Endothelial cell of umbilical vein (primary cell): Measurements from ENCODE around the gene FSTL3. TPM values are rescaled to one million over a fixed set of nuclear protein-coding genes. Genes with fewer than 3 reads are reported as not detected.

Experiments
- BruUV-seq: library from RNA; stranded (reverse); fragments of 400-500 nt; replicated peaks from 2 replicates; lab custom pipeline; 2021; lab: Mats Ljungman, UMichigan
- CTCF ChIA-PET: fragments of 300-600, 350-600 bp; sonication (Branson Sonifier 250); formaldehyde crosslinking; loops from one replicate; lab custom pipeline; 2021; ENCODE audit warnings: antibody characterized with exemption, inconsistent platforms; lab: Charles Lee
- POLR2A ChIA-PET: fragments of 300-600, 350-600 bp; sonication (Branson Sonifier 250); formaldehyde crosslinking; loops from one replicate; lab custom pipeline; 2021; ENCODE audit warnings: antibody characterized with exemption, inconsistent platforms; lab: Charles Lee
- DNase-seq: peaks from one replicate; pipeline ENCODE4 v3.0.0-alpha.2; 2011; ENCODE audit warnings: low read depth, low spot score
- FAIRE-seq: peaks from 2 replicates; lab custom pipeline; 2011; peaks lifted over from hg19 to GRCh38; lab: Jason Lieb, UNC
- H2AFZ ChIP-seq: 2 replicates; pipeline ENCODE4 v1.6.0; 2012; ENCODE audit warnings: low read depth, low read length, control low read depth, inconsistent platforms
- H3K27ac ChIP-seq: 2 replicates; pipeline ENCODE4 v1.5.1; 2011; ENCODE audit warnings: low read depth, mild to moderate bottlenecking, control low read depth, low read length, moderate library complexity; ENCODE audit not compliant: insufficient read depth
- H3K27me3 ChIP-seq, 2 experiments: 2 replicates each; pipeline versions ENCODE4 v1.6.0 to v1.6.1; 2011; ENCODE audit warnings: low read length in 2 of 2, mixed read lengths in 1 of 2; ENCODE audit not compliant: control insufficient read depth in 2 of 2, insufficient read depth in 2 of 2
- H3K36me3 ChIP-seq, 2 experiments: 2 replicates in 1 of 2; 3 replicates in 1 of 2; pipeline ENCODE4 v1.5.1; 2011; ENCODE audit warnings: low read length in 2 of 2, mild to moderate bottlenecking in 1 of 2, moderate library complexity in 1 of 2; ENCODE audit not compliant: control insufficient read depth in 2 of 2, insufficient read depth in 2 of 2; ENCODE audit errors: extremely low read depth in 1 of 2
- H3K4me1 ChIP-seq: 3 replicates; pipeline ENCODE4 v1.5.1; 2011; ENCODE audit warnings: mild to moderate bottlenecking, low read length; ENCODE audit not compliant: control insufficient read depth, insufficient read depth; ENCODE audit errors: extremely low read depth
- H3K4me2 ChIP-seq: 2 replicates; pipeline ENCODE4 v1.6.1; 2011; ENCODE audit warnings: low read length, control low read depth, mixed read lengths; ENCODE audit not compliant: insufficient read depth
- H3K4me3 ChIP-seq, 3 experiments: fragments of 200-600 bp in 1 of 3; sonication (generic), shearing (Covaris generic) in 1 of 3; replicated peaks in 1 of 3; 2 replicates each; pipeline ENCODE4 v1.5.1; 2011 to 2016; ENCODE audit warnings: control low read depth in 3 of 3, low read length in 3 of 3, mild to moderate bottlenecking in 2 of 3, inconsistent platforms in 1 of 3, low read depth in 1 of 3, moderate library complexity in 1 of 3; ENCODE audit not compliant: insufficient read depth in 1 of 3
- H3K79me2 ChIP-seq: 2 replicates; pipeline ENCODE4 v1.6.0; 2012; ENCODE audit warnings: low read length, inconsistent platforms; ENCODE audit not compliant: control insufficient read depth, insufficient read depth
- H3K9ac ChIP-seq: replicated peaks from 2 replicates; pipeline ENCODE3; 2011; ENCODE audit warnings: low read length, control low read depth; ENCODE audit not compliant: insufficient read depth; ENCODE audit errors: extremely low read depth
- H3K9me1 ChIP-seq: replicated peaks from 3 replicates; pipeline ENCODE4 v1.6.0; 2011; ENCODE audit warnings: mild to moderate bottlenecking, low read length; ENCODE audit not compliant: control insufficient read depth, insufficient read depth; ENCODE audit errors: extremely low read depth
- H3K9me3 ChIP-seq: replicated peaks from 2 replicates; pipeline ENCODE4 v1.5.1; 2012; ENCODE audit warnings: low read length, inconsistent platforms; ENCODE audit not compliant: control insufficient read depth, insufficient read depth
- H4K20me1 ChIP-seq: replicated peaks from 2 replicates; pipeline ENCODE3; 2011; ENCODE audit warnings: mild to moderate bottlenecking, low read length; ENCODE audit not compliant: control insufficient read depth, insufficient read depth; ENCODE audit errors: extremely low read depth
- EZH2 ChIP-seq: IDR thresholded peaks from 2 replicates; pipeline ENCODE4 v1.6.1; 2012; ENCODE audit warnings: borderline replicate concordance, low read depth, mild to moderate bottlenecking, moderate library complexity, low read length, inconsistent platforms; ENCODE audit not compliant: severe bottlenecking
- FOS ChIP-seq: IDR thresholded peaks from 2 replicates; pipeline ENCODE4 v1.6.1; 2011; ENCODE audit warnings: mild to moderate bottlenecking, low read length, moderate library complexity, borderline replicate concordance; ENCODE audit not compliant: insufficient read depth
- GATA2 ChIP-seq: IDR thresholded peaks from 2 replicates; pipeline ENCODE4 v1.7.0; 2011; ENCODE audit warnings: low read depth, mild to moderate bottlenecking, moderate library complexity, mixed read lengths, low read length; ENCODE audit not compliant: insufficient read length, insufficient read depth
- JUN ChIP-seq: IDR thresholded peaks from 2 replicates; pipeline ENCODE4 v1.6.1; 2011; ENCODE audit warnings: borderline replicate concordance, low read depth; ENCODE audit not compliant: insufficient read length, insufficient read depth
- MAX ChIP-seq: IDR thresholded peaks from 2 replicates; pipeline ENCODE4 v1.6.1; 2011; ENCODE audit not compliant: insufficient read depth, insufficient read length
- MYC ChIP-seq: IDR thresholded peaks from one replicate; pipeline ENCODE4 v1.6.1; 2011; ENCODE audit warnings: mild to moderate bottlenecking, low read depth, low read length
- POLR2A ChIP-seq: IDR thresholded peaks from 2 replicates; pipeline ENCODE4 v1.6.1; 2012; ENCODE audit warnings: low read depth, mild to moderate bottlenecking, control low read depth, low read length
- POLR2AphosphoS5 ChIP-seq: IDR thresholded peaks from 2 replicates; pipeline ENCODE4 v1.6.1; 2012; ENCODE audit warnings: low read depth, mild to moderate bottlenecking, control low read depth, low read length, moderate library complexity; ENCODE audit not compliant: insufficient read depth
- dilution Hi-C: fragments of 300-500 bp; cut with MboI; formaldehyde crosslinking; loops from one replicate; pipeline ENCODE4 v1.15.0; 2019; ENCODE audit warnings: low sequenced_read_pairs; ENCODE audit not compliant: extremely low pct_ligation_motif_present
- intact Hi-C: fragments of 100-400 bp; cut with micrococcal nuclease; formaldehyde crosslinking; loops from one replicate; pipeline ENCODE4 v1.10.0; 2022
- polyA plus RNA-seq, 4 experiments: library from polyadenylated mRNA; depleted of rRNA in 3 of 4; stranded (reverse) in 3 of 4; unstranded in 1 of 4; fragments of >200 nt; gene quantifications; 2 replicates each; pipeline versions ENCODE4 v1.2.1 to v1.2.3, GENCODE V29; 2011 to 2012; ENCODE audit warnings: missing spikeins in 1 of 4
- total RNA-seq: library from RNA; stranded (reverse); gene quantifications from 2 replicates; pipeline ENCODE4 v1.2.3, GENCODE V29; 2021
- TF ChIP-seq, protein P1 (sequence below), 2 donors: IDR thresholded peaks; 1 replicate in 1 of 2; 2 replicates in 1 of 2; pipeline ENCODE4 v1.5.1; 2011; ENCODE audit warnings: low read length in 2 of 2, mild to moderate bottlenecking in 2 of 2, moderate library complexity in 2 of 2, control low read depth in 1 of 2, inconsistent platforms in 1 of 2, low read depth in 1 of 2; ENCODE audit not compliant: insufficient read depth in 1 of 2; ENCODE audit errors: extremely low read depth in 1 of 2

The FSTL3 gene
- total and polyA plus RNA-seq, 2 donors (not counting 3 experiments of a cell fraction or from before 2014, with no cell fraction given) = 19.9 to 45.2 TPM

DNA sequence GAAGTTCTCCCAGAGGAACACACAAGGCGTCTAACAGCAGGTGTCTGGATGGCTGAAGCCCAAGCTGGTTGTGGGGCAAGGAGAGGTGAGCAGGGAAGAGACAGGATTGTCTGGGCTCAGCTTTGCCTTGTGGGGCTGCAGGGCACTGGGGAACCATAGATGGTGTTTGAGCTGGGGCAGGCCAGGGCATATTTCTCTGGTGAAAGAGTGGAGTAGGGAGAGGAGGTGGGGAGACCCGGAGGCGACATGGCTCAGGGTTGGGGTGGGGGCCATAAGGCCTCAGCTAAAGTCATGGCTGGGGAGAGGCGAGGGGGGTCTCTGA lies 27.1 kb downstream of the FSTL3 start:
- no peaks in the 10 kb centered on the region for H4K20me1 ChIP-seq
- TF ChIP-seq JUN (no peak), GATA2 (no peak), EZH2 (no peak), FOS (no peak), MYC (no peak), POLR2A (no peak), MAX (no peak), POLR2AphosphoS5 (no peak)
- TF ChIP-seq, protein P1, sequence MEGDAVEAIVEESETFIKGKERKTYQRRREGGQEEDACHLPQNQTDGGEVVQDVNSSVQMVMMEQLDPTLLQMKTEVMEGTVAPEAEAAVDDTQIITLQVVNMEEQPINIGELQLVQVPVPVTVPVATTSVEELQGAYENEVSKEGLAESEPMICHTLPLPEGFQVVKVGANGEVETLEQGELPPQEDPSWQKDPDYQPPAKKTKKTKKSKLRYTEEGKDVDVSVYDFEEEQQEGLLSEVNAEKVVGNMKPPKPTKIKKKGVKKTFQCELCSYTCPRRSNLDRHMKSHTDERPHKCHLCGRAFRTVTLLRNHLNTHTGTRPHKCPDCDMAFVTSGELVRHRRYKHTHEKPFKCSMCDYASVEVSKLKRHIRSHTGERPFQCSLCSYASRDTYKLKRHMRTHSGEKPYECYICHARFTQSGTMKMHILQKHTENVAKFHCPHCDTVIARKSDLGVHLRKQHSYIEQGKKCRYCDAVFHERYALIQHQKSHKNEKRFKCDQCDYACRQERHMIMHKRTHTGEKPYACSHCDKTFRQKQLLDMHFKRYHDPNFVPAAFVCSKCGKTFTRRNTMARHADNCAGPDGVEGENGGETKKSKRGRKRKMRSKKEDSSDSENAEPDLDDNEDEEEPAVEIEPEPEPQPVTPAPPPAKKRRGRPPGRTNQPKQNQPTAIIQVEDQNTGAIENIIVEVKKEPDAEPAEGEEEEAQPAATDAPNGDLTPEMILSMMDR (IDR thresholded peaks at IDR 0.05; ENCODE audit: extremely low read depth in 1 of 2, insufficient read depth in 1 of 2, low read depth in 1 of 2, low read length in 2 of 2) = no peak
- H3K9me3 ChIP-seq = no peaks in the 10 kb centered on the region
- intact Hi-C loops = loop anchor here (1.0 kb wide), 1 partner anchor 23 kb away; no protein-coding TSS in a partner anchor
- H3K27ac ChIP-seq = no peak overlapping the region
- dilution Hi-C loops = no loop called here
- peaks cover 0 to 3% of the 10 kb centered on the region in 2 experiments for H3K27me3 ChIP-seq
- H3K4me1 ChIP-seq = peaks cover 1% of the 10 kb centered on the region
- H3K9me1 ChIP-seq = no peaks in the 10 kb centered on the region
- no peaks in the 10 kb centered on the region for H3K36me3 ChIP-seq
- FAIRE-seq (no peak), DNase-seq (no peak)
- H2AFZ ChIP-seq = peak overlapping the region; percentile 64
- POLR2A ChIA-PET = no interaction called here
- no peak overlapping the region for H3K4me3 ChIP-seq
- CTCF ChIA-PET = interaction anchor here (1.0 to 1.4 kb wide), 3 partner anchors 22 to 31 kb away, joined by 5 to 7 read pairs (median 6); no protein-coding TSS in a partner anchor
- no peak overlapping the region for H3K9ac ChIP-seq
- H3K79me2 ChIP-seq = no peaks in the 10 kb centered on the region
- BruUV-seq = no TSS peak
- H3K4me2 ChIP-seq = no peak overlapping the region
